ENCODE measurements around the gene WDR43.

DNA sequence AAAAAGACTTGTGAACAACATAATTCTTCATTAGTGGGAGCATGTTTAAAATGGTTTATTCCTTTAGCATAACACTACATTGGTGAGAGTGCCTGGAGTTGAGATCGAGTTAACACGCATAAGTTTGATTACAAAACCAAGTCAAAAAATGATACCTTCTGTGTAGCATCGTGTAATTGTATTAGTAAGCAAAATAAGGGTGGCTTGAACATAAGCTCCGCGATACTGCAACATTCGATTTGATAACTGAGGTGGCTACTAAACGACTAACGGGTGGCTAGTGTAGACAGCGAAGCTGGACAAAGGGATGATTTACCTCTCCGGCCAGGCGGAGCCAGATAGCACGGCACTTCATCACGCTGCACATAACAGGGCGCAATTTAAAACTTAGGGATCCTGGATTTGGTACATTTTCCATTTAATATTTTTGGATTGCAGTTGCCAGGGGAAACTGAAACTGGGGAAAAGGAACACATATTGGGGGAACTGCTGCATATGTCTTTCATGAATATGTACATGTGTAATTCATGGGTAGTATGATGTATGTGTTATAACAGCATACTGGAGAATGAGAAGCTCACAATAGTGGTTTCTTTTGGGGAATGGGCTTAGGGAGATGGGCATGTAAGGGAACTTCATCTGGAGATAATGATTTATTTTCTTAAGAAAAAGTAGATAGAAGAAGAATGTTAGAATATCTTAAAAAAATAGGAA is 50.2 kb downstream of the WDR43 start:
- TF ChIP-seq, protein P1, sequence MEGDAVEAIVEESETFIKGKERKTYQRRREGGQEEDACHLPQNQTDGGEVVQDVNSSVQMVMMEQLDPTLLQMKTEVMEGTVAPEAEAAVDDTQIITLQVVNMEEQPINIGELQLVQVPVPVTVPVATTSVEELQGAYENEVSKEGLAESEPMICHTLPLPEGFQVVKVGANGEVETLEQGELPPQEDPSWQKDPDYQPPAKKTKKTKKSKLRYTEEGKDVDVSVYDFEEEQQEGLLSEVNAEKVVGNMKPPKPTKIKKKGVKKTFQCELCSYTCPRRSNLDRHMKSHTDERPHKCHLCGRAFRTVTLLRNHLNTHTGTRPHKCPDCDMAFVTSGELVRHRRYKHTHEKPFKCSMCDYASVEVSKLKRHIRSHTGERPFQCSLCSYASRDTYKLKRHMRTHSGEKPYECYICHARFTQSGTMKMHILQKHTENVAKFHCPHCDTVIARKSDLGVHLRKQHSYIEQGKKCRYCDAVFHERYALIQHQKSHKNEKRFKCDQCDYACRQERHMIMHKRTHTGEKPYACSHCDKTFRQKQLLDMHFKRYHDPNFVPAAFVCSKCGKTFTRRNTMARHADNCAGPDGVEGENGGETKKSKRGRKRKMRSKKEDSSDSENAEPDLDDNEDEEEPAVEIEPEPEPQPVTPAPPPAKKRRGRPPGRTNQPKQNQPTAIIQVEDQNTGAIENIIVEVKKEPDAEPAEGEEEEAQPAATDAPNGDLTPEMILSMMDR (IDR thresholded peaks at IDR 0.05) = no peak
- TF ChIP-seq POLR2A (IDR thresholded peaks at IDR 0.05; ENCODE audit: low read depth) (no peak), EP300 (IDR thresholded peaks at IDR 0.05) (no peak), POLR2AphosphoS5 (IDR thresholded peaks at IDR 0.05) (no peak)
